KMS-11 (cell line): ENCODE measurements around the gene FBXL4.

Experiments
- H2AFZ ChIP-seq: fragments of 200-600 bp; sonication (generic); 2 replicates; pipeline ENCODE4 v1.6.1; 2016; ENCODE audit warnings: antibody characterized with exemption, mixed run types, low read depth
- H3K27ac ChIP-seq: fragments of 200-600 bp; sonication (generic); 2 replicates; pipeline ENCODE4 v1.6.1; 2016; ENCODE audit warnings: mild to moderate bottlenecking, mixed run types
- H3K27me3 ChIP-seq: fragments of 200-600 bp; sonication (generic); 2 replicates; pipeline ENCODE4 v1.6.1; 2017; ENCODE audit warnings: mild to moderate bottlenecking, low read depth, mixed run types, moderate library complexity; ENCODE audit not compliant: insufficient read depth
- H3K36me3 ChIP-seq: fragments of 200-600 bp; sonication (generic); 2 replicates; pipeline ENCODE4 v1.6.1; 2017; ENCODE audit warnings: mild to moderate bottlenecking, mixed run types; ENCODE audit not compliant: insufficient read depth
- H3K4me1 ChIP-seq: fragments of 200-600 bp; sonication (generic); 2 replicates; pipeline ENCODE4 v1.6.1; 2016; ENCODE audit warnings: mild to moderate bottlenecking, low read depth, mixed run types; ENCODE audit not compliant: poor library complexity, severe bottlenecking
- H3K4me2 ChIP-seq: fragments of 200-600 bp; sonication (generic); 2 replicates; pipeline ENCODE4 v1.7.0; 2016; ENCODE audit warnings: mild to moderate bottlenecking, mixed run types
- H3K4me3 ChIP-seq: fragments of 200-600 bp; sonication (generic); IDR thresholded peaks from 2 replicates; pipeline ENCODE4 v1.6.1; 2017; ENCODE audit warnings: low read depth, low read length, mixed read lengths; ENCODE audit not compliant: insufficient read depth
- H3K79me2 ChIP-seq: fragments of 200-600 bp; sonication (generic); 2 replicates; pipeline ENCODE4 v1.6.1; 2016; ENCODE audit warnings: low read depth, mixed run types; ENCODE audit not compliant: insufficient read depth
- H3K9ac ChIP-seq: fragments of 200-600 bp; sonication (generic); 2 replicates; pipeline ENCODE4 v1.6.1; 2016; ENCODE audit warnings: mild to moderate bottlenecking, mixed run types
- H4K20me1 ChIP-seq: fragments of 200-600 bp; sonication (generic); 2 replicates; pipeline ENCODE4 v1.6.1; 2016; ENCODE audit warnings: mild to moderate bottlenecking, mixed run types; ENCODE audit not compliant: insufficient read depth
- TF ChIP-seq, protein P1 (sequence below): fragments of 200-600 bp; sonication (generic); conservative IDR thresholded peaks from 2 replicates; pipeline ENCODE4 v1.6.1; 2017; ENCODE audit warnings: low read depth, mild to moderate bottlenecking, antibody characterized with exemption, low read length, moderate library complexity, mixed read lengths

Gene FBXL4

DNA sequence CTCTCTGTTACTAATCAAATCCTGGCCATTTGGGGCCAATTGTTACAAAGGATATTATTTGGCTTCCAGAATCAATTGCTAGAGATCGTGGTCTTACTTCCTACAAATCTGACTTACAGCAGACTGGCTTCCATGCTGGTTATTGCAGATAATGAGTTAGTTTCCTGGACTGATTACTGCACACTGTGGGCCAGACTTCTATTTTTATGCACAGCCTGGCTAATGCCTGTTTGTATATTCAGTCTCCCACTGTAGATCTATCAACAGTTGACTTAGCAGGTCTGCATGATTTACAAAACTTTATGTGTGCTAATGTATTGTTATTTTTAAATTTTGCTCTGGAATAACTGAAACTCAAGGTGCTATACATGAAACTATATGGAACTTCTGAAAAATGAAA is 25.8 kb upstream of the FBXL4 start:
- no peaks in the 10 kb centered on the region for H3K27me3 ChIP-seq
- no peak overlapping the region for H3K4me3 ChIP-seq
- no peak overlapping the region for H3K27ac ChIP-seq
- H3K79me2 ChIP-seq = no peaks in the 10 kb centered on the region
- no peaks in the 10 kb centered on the region for H4K20me1 ChIP-seq
- TF ChIP-seq, protein P1, sequence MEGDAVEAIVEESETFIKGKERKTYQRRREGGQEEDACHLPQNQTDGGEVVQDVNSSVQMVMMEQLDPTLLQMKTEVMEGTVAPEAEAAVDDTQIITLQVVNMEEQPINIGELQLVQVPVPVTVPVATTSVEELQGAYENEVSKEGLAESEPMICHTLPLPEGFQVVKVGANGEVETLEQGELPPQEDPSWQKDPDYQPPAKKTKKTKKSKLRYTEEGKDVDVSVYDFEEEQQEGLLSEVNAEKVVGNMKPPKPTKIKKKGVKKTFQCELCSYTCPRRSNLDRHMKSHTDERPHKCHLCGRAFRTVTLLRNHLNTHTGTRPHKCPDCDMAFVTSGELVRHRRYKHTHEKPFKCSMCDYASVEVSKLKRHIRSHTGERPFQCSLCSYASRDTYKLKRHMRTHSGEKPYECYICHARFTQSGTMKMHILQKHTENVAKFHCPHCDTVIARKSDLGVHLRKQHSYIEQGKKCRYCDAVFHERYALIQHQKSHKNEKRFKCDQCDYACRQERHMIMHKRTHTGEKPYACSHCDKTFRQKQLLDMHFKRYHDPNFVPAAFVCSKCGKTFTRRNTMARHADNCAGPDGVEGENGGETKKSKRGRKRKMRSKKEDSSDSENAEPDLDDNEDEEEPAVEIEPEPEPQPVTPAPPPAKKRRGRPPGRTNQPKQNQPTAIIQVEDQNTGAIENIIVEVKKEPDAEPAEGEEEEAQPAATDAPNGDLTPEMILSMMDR = no peak
- H3K36me3 ChIP-seq = no peaks in the 10 kb centered on the region
- no peak overlapping the region for H3K4me2 ChIP-seq
- H2AFZ ChIP-seq = no peak overlapping the region
- peaks cover 22% of the 10 kb centered on the region for H3K4me1 ChIP-seq
- no peak overlapping the region for H3K9ac ChIP-seq

DNA sequence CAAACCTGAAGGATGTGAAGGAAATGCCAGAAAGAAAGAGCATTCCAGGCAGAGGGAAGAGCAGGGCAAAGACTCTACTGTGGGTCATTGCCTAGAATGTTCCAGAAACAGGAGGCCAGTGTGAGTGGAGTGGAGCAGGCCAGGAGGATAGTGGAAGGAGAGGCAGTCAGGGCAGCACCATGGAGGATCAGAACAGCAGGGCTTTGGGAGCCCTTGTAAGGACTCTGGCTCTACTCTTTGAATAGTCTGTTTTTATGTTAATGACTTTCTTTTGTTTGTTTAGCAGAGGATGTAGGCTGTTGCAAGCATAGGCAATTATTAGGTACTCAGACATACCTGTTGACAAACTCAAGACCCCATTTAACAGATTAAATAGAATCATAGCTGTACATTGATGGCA is 23.6 kb upstream of the FBXL4 start:
- Histone ChIP-seq H3K9ac (no peak overlapping the region), H4K20me1 (no peaks in the 10 kb centered on the region), H3K27me3 (no peaks in the 10 kb centered on the region), H3K4me2 (peak overlapping the region; percentile 31), H3K36me3 (no peaks in the 10 kb centered on the region), H3K27ac (no peak overlapping the region; the same call in 1 of the 2 replicates), H3K4me1 (peaks cover 19% of the 10 kb centered on the region), H3K79me2 (no peaks in the 10 kb centered on the region), H3K4me3 (no peak overlapping the region), H2AFZ (no peak overlapping the region)
- TF ChIP-seq, protein P1 = no peak

DNA sequence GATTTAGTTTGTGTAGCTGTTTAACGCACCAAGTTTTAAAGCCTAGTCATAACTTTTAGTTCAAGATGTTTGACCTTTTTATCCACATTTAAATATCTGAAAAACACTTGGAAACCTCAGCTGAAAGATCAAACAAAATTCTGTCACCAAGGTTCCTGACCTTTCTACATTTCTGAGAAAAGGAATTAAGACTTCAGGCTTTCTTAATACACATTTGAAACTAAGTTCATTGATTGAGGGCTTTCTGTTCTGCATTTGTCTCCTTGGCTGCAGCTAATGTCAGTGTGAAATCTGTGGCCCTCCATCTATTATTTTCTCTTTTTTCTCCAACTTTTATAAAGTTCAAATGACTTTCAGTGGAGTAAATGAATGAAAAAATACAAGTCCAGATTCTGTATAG is 22.7 kb upstream of the FBXL4 start:
- Histone ChIP-seq H3K27ac (peak overlapping the region; percentile 20; the same call in 1 of the 2 replicates), H3K9ac (no peak overlapping the region), H3K4me1 (peaks cover 19% of the 10 kb centered on the region), H3K4me2 (peak overlapping the region; percentile 31), H3K27me3 (no peaks in the 10 kb centered on the region), H2AFZ (no peak overlapping the region), H3K79me2 (no peaks in the 10 kb centered on the region), H4K20me1 (no peaks in the 10 kb centered on the region), H3K4me3 (no peak overlapping the region), H3K36me3 (no peaks in the 10 kb centered on the region)
- TF ChIP-seq, protein P1 = no peak

DNA sequence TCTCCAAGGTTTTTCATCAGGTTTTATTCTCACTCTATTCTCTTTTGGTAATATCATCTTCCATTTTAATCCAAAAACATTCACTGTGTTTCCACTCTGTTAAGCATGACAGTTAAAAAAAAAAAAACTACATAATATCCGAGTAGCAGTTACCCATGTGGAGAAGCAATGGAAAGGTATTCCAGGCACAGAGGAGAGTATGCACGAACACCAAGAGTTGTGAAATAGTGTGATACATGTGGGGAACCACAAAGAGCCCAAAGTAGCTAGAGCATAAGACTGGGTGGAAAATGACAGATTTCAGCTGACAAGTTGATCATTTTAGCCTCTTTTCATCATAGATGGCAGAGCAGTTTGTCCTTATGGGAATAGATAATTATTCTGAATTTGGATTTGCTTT is 19.9 kb upstream of the FBXL4 start:
- H3K9ac ChIP-seq = no peak overlapping the region
- H3K27ac ChIP-seq = no peak overlapping the region
- no peak overlapping the region for H3K4me3 ChIP-seq
- no peaks in the 10 kb centered on the region for H3K27me3 ChIP-seq
- H3K36me3 ChIP-seq = no peaks in the 10 kb centered on the region
- no peak overlapping the region for H3K4me2 ChIP-seq
- TF ChIP-seq, protein P1 = no peak
- no peak overlapping the region for H2AFZ ChIP-seq
- H4K20me1 ChIP-seq = no peaks in the 10 kb centered on the region
- H3K4me1 ChIP-seq = peaks cover 19% of the 10 kb centered on the region
- H3K79me2 ChIP-seq = no peaks in the 10 kb centered on the region
